H9 (cell line): ENCODE measurements around the gene LRRFIP1. TPM values are rescaled to one million over a fixed set of nuclear protein-coding genes. Genes with fewer than 3 reads are reported as not detected.

Experiments used
- DNase-seq: peaks from one replicate; pipeline ENCODE4 v3.0.0-alpha.2; 2017
- H2AFZ ChIP-seq: one replicate; pipeline ENCODE4 v1.6.1; 2013; ENCODE audit warnings: mild to moderate bottlenecking, low read length, control low read depth, moderate library complexity
- H2AK5ac ChIP-seq: 2 replicates; pipeline ENCODE4 v1.6.1; 2013; ENCODE audit warnings: low read length, control low read depth, mixed read lengths; ENCODE audit not compliant: insufficient read length
- H2BK120ac ChIP-seq: one replicate; pipeline ENCODE4 v1.6.1; 2013; ENCODE audit warnings: low read depth, mild to moderate bottlenecking, low read length, control low read depth, inconsistent platforms; ENCODE audit not compliant: poor library complexity, severe bottlenecking
- H2BK12ac ChIP-seq: 2 replicates; pipeline ENCODE4 v1.6.1; 2013; ENCODE audit warnings: low read length, control low read depth, mixed read lengths, low read depth; ENCODE audit not compliant: insufficient read length
- H2BK15ac ChIP-seq: 2 replicates; pipeline ENCODE4 v1.6.1; 2013; ENCODE audit warnings: low read depth, low read length, control low read depth
- H2BK20ac ChIP-seq: one replicate; pipeline ENCODE4 v1.6.1; 2013; ENCODE audit warnings: low read depth, mild to moderate bottlenecking, low read length, control low read depth, inconsistent platforms; ENCODE audit not compliant: poor library complexity, severe bottlenecking
- H2BK5ac ChIP-seq: 2 replicates; pipeline ENCODE4 v1.6.1; 2013; ENCODE audit warnings: low read length, control low read depth, mixed read lengths; ENCODE audit not compliant: insufficient read length
- H3K14ac ChIP-seq: 2 replicates; pipeline ENCODE4 v1.6.1; 2013; ENCODE audit warnings: low read length, control low read depth; ENCODE audit not compliant: insufficient read depth
- H3K18ac ChIP-seq: 2 replicates; pipeline ENCODE4 v1.6.1; 2013; ENCODE audit warnings: low read depth, mild to moderate bottlenecking, mixed read lengths, low read length, control low read depth; ENCODE audit not compliant: insufficient read length
- H3K23ac ChIP-seq: 2 replicates; pipeline ENCODE4 v1.6.1; 2013; ENCODE audit warnings: low read length, control low read depth, mixed read lengths, low read depth; ENCODE audit not compliant: insufficient read length
- H3K23me2 ChIP-seq: 2 replicates; pipeline ENCODE4 v1.6.1; 2013; ENCODE audit warnings: low read depth, mild to moderate bottlenecking, mixed read lengths, low read length, control low read depth; ENCODE audit not compliant: insufficient read length, poor library complexity, severe bottlenecking
- H3K27ac ChIP-seq: 2 replicates; pipeline ENCODE4 v1.5.1; 2013; ENCODE audit warnings: low read length, control low read depth, mixed read lengths, low read depth; ENCODE audit not compliant: insufficient read length
- H3K27me3 ChIP-seq: 2 replicates; pipeline ENCODE4 v1.6.1; 2013; ENCODE audit warnings: low read length, control low read depth, inconsistent platforms; ENCODE audit not compliant: insufficient read depth
- H3K4ac ChIP-seq: 2 replicates; pipeline ENCODE4 v1.6.1; 2013; ENCODE audit warnings: low read depth, mild to moderate bottlenecking, control low read depth, inconsistent platforms, low read length, moderate library complexity
- H3K4me1 ChIP-seq: 2 replicates; pipeline ENCODE4 v1.6.1; 2013; ENCODE audit warnings: low read length, control low read depth, inconsistent platforms; ENCODE audit not compliant: insufficient read depth
- H3K4me2 ChIP-seq: 2 replicates; pipeline ENCODE4 v1.6.1; 2013; ENCODE audit warnings: low read length, control low read depth, mixed read lengths; ENCODE audit not compliant: insufficient read length, insufficient read depth
- H3K56ac ChIP-seq: 2 replicates; pipeline ENCODE4 v1.6.1; 2013; ENCODE audit warnings: low read depth, mild to moderate bottlenecking, mixed read lengths, low read length, control low read depth; ENCODE audit not compliant: insufficient read length
- H3K79me1 ChIP-seq: 2 replicates; pipeline ENCODE4 v1.6.1; 2013; ENCODE audit warnings: low read depth, mild to moderate bottlenecking, moderate library complexity, low read length, control low read depth, inconsistent platforms; ENCODE audit not compliant: insufficient read depth, poor library complexity, severe bottlenecking
- H3K79me2 ChIP-seq: 2 replicates; pipeline ENCODE4 v1.6.1; 2013; ENCODE audit warnings: low read length, control low read depth, inconsistent platforms; ENCODE audit not compliant: insufficient read depth
- H3K9ac ChIP-seq: 2 replicates; pipeline ENCODE4 v1.6.1; 2013; ENCODE audit warnings: low read length, control low read depth, mixed read lengths; ENCODE audit not compliant: insufficient read length; ENCODE audit errors: extremely low read depth
- H3K9me3 ChIP-seq: one replicate; pipeline ENCODE4 v1.6.1; 2013; ENCODE audit warnings: low read depth, low read length, inconsistent platforms; ENCODE audit not compliant: control insufficient read depth
- H3T11ph ChIP-seq: one replicate; pipeline ENCODE4 v1.6.1; 2013; ENCODE audit warnings: mild to moderate bottlenecking, low read length, control low read depth, inconsistent platforms
- H4K20me1 ChIP-seq: one replicate; pipeline ENCODE4 v1.6.1; 2013; ENCODE audit not compliant: control insufficient read depth, insufficient read length, insufficient read depth
- H4K5ac ChIP-seq: 2 replicates; pipeline ENCODE4 v1.6.1; 2013; ENCODE audit warnings: low read depth, mild to moderate bottlenecking, mixed read lengths, low read length, control low read depth; ENCODE audit not compliant: insufficient read length
- H4K8ac ChIP-seq: replicated peaks from 2 replicates; pipeline ENCODE4 v1.6.1; 2013; ENCODE audit warnings: low read length, control low read depth, mixed read lengths, low read depth; ENCODE audit not compliant: insufficient read length
- H4K91ac ChIP-seq: 2 replicates; pipeline ENCODE4 v1.6.1; 2013; ENCODE audit warnings: low read depth, mild to moderate bottlenecking, moderate library complexity, mixed read lengths, low read length, control low read depth; ENCODE audit not compliant: insufficient read length
- H3K27ac Mint-ChIP-seq, 3 experiments: 2 replicates in 2 of 3; 3 replicates in 1 of 3; pipeline ENCODE4 v1.8.0; 2020 to 2021; ENCODE audit warnings: mixed read lengths in 3 of 3, mild to moderate bottlenecking in 1 of 3, moderate library complexity in 1 of 3
- H3K27me3 Mint-ChIP-seq: 2 replicates; pipeline ENCODE4 v1.8.0; 2021; ENCODE audit warnings: low read depth, mild to moderate bottlenecking, moderate library complexity, mixed read lengths
- H3K36me3 Mint-ChIP-seq, 3 experiments: 2 replicates in 2 of 3; 3 replicates in 1 of 3; pipeline ENCODE4 v1.8.0; 2020 to 2021; ENCODE audit warnings: low read depth in 3 of 3, mixed read lengths in 3 of 3; ENCODE audit not compliant: insufficient read depth in 1 of 3
- H3K4me1 Mint-ChIP-seq, 2 experiments: 2 replicates each; pipeline ENCODE4 v1.8.0; 2020; ENCODE audit warnings: mixed read lengths in 2 of 2
- H3K4me3 Mint-ChIP-seq, 2 experiments: 2 replicates in 1 of 2; 3 replicates in 1 of 2; pipeline ENCODE4 v1.8.0; 2020 to 2021; ENCODE audit warnings: mild to moderate bottlenecking in 2 of 2, mixed read lengths in 2 of 2, moderate library complexity in 1 of 2
- H3K9me3 Mint-ChIP-seq, 2 experiments: 2 replicates in 1 of 2; 3 replicates in 1 of 2; pipeline ENCODE4 v1.8.0; 2020; ENCODE audit warnings: mild to moderate bottlenecking in 2 of 2, mixed read lengths in 2 of 2, moderate library complexity in 1 of 2
- WGBS: extraction: QIAGEN DNeasy Blood & Tissue Kit; methylation state at CpG from one replicate; pipeline ENCODE4 v1.1.7; 2013; ENCODE audit warnings: missing lambda C conversion rate, low lambda C conversion rate, mixed read lengths; ENCODE audit not compliant: insufficient read length; ENCODE audit errors: extremely low coverage; 5-methylcytosine and 5-hydroxymethylcytosine counted together
- total RNA-seq: library from RNA; stranded (reverse); gene quantifications from 2 replicates; pipeline ENCODE4 v1.2.1, GENCODE V29; 2021
- TF ChIP-seq, protein P1 (sequence below): fragments of 200-600 bp; sonication (generic); conservative IDR thresholded peaks from 3 replicates; pipeline ENCODE4 v1.8.0; 2021; ENCODE audit warnings: antibody characterized with exemption, mild to moderate bottlenecking

The LRRFIP1 gene
- total RNA-seq, 1 experiment from 2014 or later, result 38.5 TPM

DNA sequence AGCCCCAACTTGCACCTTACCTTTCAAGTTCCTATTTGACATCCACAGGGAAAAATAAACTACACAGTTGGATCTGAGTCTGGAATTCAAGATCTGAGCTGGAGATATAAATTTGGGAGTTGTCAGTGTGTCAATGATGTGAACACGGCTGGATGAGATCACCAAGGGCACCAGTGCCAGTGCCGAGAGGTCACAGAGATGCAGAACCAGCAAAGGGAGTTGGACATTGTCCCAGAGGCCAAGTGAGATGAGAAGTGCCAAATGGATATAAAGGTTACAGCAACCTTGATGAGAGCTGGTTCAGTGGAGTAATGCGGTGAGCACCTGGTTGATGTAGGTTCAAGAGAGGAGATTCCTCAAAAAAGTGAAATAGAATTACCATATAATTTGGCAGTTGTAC is 24.8 kb downstream of the LRRFIP1 start:
- no peak overlapping the region for H3K56ac ChIP-seq
- no peaks in the 10 kb centered on the region for H3K4me1 ChIP-seq
- no CpG with 5 or more reads among the region's 3 CpGs for WGBS
- no peaks in the 10 kb centered on the region for H3K27me3 ChIP-seq
- no peaks in the 10 kb centered on the region for H3K79me2 ChIP-seq
- H3K9ac ChIP-seq, result no peak overlapping the region
- no peak overlapping the region for H3K18ac ChIP-seq
- H3K36me3 Mint-ChIP-seq, result peaks cover 20 to 27% (median 27%) of the 10 kb centered on the region in 3 experiments
- H4K20me1 ChIP-seq, result no peaks in the 10 kb centered on the region
- no peaks in the 10 kb centered on the region for H3K23me2 ChIP-seq
- peaks cover 8 to 23% of the 10 kb centered on the region in 2 experiments for H3K9me3 Mint-ChIP-seq
- no peak overlapping the region for H3T11ph ChIP-seq
- H2BK5ac ChIP-seq, result no peak overlapping the region
- no peak overlapping the region for H3K23ac ChIP-seq
- no peak overlapping the region for H3K27ac Mint-ChIP-seq
- H2BK20ac ChIP-seq, result no peak overlapping the region
- no peak for DNase-seq
- H2AK5ac ChIP-seq, result no peak overlapping the region
- H4K5ac ChIP-seq, result no peak overlapping the region
- TF ChIP-seq, protein P1, sequence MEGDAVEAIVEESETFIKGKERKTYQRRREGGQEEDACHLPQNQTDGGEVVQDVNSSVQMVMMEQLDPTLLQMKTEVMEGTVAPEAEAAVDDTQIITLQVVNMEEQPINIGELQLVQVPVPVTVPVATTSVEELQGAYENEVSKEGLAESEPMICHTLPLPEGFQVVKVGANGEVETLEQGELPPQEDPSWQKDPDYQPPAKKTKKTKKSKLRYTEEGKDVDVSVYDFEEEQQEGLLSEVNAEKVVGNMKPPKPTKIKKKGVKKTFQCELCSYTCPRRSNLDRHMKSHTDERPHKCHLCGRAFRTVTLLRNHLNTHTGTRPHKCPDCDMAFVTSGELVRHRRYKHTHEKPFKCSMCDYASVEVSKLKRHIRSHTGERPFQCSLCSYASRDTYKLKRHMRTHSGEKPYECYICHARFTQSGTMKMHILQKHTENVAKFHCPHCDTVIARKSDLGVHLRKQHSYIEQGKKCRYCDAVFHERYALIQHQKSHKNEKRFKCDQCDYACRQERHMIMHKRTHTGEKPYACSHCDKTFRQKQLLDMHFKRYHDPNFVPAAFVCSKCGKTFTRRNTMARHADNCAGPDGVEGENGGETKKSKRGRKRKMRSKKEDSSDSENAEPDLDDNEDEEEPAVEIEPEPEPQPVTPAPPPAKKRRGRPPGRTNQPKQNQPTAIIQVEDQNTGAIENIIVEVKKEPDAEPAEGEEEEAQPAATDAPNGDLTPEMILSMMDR, result no peak
- H3K4me2 ChIP-seq, result no peak overlapping the region
- no peak overlapping the region for H4K8ac ChIP-seq
- H2BK12ac ChIP-seq, result no peak overlapping the region
- H2BK120ac ChIP-seq, result no peak overlapping the region
- H3K14ac ChIP-seq, result no peak overlapping the region
- 0 out of 4 replicates have a peak, but pooled peaks cover 0 to 2% of the 10 kb centered on the region in 2 experiments for H3K4me1 Mint-ChIP-seq
- no peak overlapping the region for H3K4ac ChIP-seq
- no peaks in the 10 kb centered on the region for H3K27me3 Mint-ChIP-seq
- no peaks in the 10 kb centered on the region for H3K9me3 ChIP-seq
- no peak overlapping the region for H3K4me3 Mint-ChIP-seq
- peaks cover 4% of the 10 kb centered on the region for H3K79me1 ChIP-seq
- H3K27ac ChIP-seq, result no peak overlapping the region
- no peak overlapping the region for H4K91ac ChIP-seq
- H2BK15ac ChIP-seq, result no peak overlapping the region
- H2AFZ ChIP-seq, result no peak overlapping the region
